D341Med (cell line): ENCODE results near the gene LHX4.
A peak's percentile ranks its signal among the peaks of the same experiment; 100 is the strongest.
"Not testable (repeated sequence)": the region's sequence is repeated elsewhere in the genome, so short reads cannot be mapped to it uniquely, and the experiment has no call there.

Experiments
- DNase-seq: peaks from one replicate; pipeline ENCODE4 v3.0.0; 2012; ENCODE audit warnings: low spot score

The LHX4 gene

GRCh38 chr1:180197231-180197630 lies 32.8 kb upstream of the LHX4 start:
- no peak for DNase-seq

DNA sequence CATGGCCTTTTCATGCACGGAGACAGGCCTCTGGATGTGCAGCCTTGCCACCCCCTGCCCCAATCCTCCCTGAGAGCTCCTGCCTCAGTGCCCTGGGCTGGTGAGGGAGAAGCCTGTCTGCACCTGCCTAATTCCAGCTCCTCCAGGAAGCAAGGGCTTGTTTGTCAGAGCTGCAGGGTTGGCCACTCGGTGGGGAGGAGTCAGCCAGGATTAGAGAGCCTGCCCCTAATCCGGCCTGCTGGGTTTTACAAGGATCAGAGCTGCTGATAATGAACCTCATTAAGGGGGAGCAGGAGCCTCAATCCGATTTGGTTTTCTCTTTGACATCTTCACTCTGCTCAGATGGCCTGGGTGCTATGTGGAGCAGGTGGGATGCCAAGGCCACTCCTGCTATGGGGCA lies 31.9 kb upstream of the LHX4 start:
- DNase-seq, result peak; percentile 95

- DNase-seq, result no peak
Observed at GRCh38 chr1:180198611-180199010, 31.5 kb upstream of the LHX4 start.

DNA sequence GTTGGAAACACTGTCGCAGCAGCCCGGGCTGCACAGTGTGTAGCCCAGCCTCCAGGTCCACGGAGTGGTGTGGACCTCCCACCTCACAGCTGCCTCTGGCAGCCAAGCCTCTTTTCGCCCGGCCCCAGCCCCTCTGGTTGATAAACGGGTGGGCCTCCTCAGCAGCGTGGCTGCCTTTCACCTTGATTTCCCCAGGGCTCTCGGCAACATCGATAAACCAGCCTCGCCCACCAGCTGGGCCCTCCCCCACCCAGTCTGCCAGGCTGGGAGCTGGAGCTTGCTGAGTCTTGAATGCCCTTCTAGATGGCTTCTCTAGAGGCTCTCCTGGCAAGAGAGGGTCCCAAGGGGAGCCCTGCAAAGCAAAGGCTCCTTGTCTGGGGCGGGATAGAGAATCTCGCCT lies 31.0 kb upstream of the LHX4 start:
- peak; percentile 92 for DNase-seq

- DNase-seq, result no peak
Observed at GRCh38 chr1:180201451-180202200, 28.4 kb upstream of the LHX4 start.

DNA sequence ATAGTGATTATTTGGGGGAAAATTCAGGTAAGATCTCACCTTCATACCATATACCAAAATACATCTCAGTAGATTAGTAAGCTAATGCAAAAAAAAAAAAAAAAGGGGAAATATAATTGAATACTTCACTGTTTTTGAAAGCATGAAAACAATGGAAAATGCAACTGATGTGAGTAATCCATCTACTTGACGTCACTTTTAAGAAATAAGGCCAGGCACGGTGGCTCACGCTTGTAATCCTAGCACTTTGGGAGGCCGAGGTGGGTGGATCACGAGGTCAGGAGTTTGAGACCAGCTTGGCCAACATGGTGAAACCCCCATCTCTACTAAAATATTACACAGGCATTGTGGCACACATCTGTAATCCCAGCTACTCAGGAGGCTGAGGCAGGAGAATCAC lies 27.5 kb upstream of the LHX4 start:
- not testable (repeated sequence) for DNase-seq

- no peak for DNase-seq
Observed at GRCh38 chr1:180204231-180204630, 25.8 kb upstream of the LHX4 start.

DNA sequence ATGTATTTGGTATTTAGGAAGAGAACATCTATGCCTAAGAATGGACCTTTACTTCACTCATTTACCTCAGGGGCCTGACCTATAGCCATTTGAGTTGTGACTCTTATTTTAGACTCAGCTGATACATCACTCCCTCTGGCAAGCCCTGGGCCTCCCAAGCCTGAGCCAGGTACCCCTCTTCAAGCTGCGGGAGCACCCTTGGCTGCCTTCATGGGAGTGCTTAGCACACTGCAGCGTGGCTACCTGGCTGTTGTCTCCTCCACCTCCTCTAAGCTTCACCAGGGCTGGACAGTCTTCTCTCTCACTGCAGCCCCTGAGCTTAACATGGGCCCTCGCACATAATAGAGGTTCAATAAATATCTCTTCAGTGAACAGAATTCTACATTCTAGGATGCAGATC lies 23.5 kb upstream of the LHX4 start:
- no peak for DNase-seq

DNA sequence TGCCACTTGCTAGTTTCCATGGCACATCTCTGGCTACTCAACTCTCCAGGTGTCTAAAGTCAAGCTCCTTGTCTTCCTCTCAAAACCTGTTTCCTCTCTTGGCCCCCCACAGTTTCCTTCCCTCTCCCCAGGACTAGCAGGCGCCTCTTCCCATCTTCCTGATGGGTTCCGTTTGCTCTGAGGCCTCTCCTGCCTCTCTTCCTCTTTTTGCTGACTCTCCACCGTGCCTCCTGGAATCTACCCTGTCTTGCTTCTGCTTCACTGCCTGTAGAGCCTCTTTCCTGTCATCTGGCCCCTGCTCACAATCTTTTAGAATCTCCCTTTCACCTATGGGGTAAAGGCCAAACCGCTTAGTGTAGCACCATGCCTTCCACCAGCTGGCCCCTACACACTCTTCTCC lies 21.8 kb upstream of the LHX4 start:
- DNase-seq, result no peak

DNA sequence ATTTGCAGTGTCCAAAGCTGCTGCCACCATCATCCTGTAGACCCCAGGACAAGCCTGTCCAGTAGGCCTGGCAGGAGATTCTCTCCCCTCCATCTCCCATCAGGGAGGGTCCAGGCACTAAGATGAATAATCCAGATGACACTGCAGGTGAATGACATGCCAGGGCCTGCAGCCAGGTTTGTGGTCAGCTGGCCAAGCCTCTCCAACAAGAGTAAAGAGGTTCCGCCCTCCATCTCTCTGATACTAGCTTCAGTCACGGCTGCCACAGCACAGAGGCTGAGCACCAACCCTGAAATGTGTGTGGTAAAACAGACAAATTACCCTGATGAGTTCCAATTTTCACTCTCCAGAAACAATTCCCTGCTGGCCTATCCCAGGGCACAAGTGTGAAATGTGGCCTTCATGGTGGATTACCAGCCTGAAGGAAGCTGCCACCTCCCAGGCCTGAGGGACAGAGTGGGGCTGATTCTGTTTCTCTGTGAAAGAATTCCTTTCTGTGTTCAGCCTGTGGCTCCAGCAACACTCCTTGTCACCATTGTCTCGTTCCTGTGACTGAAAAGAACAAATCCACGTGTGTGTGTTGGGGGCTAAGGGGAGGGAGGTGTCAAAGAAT lies 19.9 kb upstream of the LHX4 start:
- DNase-seq, result no peak

DNA sequence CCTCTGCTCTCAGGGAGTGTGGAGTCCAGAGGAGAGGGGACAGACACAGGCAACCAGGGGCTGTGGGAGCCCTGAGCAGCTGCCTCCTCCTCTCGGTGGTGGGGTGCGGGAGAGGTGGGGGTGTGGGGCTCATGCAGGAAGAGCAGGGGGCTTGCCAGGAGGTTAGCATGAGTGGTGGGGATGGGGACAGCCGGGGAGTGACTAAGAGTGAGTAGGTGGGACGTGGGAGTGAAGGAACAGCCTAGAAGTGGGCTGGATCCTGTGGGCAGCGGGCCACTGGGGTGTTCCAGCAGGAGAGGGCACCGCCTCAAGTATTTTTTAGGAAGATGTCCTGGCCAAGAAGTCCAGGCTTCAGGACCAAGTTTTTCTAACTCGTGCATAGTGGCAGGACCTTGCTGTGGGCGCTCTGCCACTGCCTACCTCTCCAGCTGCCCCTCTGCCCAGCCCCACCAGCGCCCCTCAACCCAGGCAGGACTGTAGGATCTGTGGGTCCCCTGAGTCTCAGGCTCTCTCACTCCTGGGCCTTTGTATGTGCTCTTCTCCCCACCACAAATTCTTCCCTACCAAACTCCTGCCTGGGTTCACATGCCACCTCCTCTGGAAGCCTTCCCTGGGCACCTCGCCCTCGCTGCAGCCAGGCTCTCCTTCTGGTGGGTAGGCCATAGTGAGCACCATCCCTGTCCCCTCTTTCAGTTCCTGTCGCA lies 18.8 kb upstream of the LHX4 start:
- no peak for DNase-seq

DNA sequence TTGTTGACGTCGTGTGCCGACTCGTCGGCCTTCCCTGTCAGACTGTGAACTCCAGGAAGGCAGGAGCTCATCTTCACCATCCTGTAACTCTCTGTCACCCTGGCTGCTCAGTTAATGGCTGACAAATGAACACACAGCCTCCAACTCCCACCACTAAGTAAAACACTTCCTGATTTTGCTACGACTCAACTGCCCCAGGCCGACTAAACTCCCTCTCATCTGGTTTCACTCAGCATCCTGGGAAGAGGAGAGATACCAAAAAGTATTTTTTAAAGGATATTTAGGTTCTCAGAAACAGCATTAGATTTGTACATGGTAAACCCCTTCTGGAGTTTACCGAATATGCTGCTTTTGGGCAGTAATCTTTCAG lies 18.2 kb upstream of the LHX4 start:
- DNase-seq, result no peak

DNA sequence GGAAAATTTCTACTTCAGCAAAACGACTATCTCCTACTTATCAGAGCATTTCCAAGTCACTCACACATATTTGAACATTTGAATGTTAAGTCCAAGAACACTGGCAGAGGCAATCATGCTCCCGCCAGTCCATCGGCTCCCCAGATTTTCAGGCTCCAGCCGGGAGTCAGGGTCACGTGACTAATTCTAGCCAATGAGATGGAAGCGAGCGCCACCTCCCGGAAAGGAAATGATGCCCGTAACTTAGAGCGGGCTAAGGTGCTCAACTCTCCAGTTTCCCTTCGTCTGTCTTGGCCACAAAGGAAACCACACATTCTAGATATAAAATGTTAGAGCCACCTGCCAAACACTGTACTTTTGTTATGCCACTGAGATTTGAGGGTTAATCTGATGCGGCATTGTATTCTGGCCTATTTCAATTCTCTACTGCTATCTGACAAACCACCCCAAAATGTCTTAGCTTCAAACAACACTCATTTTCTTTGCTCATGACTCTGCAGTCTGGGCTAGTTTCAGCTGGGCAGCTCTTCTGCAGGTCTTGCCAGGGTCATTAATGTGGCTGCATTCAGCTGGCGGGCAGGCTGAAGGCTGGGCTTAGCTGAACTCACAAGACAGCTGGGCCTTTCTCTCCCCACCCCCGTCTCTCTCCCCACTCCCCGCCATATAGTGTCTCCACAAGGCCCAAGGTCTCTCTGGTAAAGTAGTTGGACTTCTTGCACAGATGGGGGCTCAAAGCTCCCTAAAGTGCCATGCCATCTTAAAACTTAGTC lies 16.5 kb upstream of the LHX4 start:
- no peak for DNase-seq

DNA sequence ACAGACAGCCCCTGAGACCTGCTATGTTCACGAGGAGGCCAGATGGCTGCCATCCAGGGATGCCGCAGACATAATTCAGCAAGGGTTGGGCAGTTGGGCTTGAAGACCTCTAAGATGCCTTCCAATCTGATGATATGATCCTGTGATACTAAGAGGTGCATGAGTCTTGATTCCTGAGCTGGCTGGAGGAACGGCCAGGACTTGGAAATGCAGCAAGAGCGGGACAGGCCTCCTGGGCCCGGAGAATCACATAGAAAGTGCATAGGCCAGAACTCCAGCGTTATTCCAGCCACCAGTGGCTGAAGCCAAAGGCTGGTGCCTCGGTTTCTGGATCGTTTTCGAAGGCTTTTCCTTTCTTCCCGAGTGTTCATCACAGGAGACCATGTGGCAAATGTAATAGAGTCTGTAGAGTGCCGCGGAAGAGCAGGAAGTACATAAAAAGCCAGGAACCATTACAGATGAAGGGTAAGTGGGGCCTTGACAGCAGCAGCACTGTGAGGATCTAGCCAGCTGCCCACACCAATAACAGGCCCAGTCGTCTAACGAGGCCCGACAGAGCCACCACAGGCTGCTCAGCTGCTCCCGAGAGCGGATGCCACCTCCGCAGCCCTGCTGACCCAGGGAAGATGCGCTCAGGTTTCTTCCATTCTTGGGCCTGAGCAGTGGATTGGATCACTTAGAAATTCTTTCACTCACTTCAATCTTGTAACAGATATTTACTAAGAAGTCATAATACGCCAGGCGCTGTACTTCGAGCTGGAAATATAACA lies 14.0 kb upstream of the LHX4 start:
- no peak for DNase-seq

- no peak for DNase-seq
Observed at GRCh38 chr1:180217006-180217405, 13.1 kb upstream of the LHX4 start.

- DNase-seq, result no peak
Observed at GRCh38 chr1:180218806-180219765, 11.0 kb upstream of the LHX4 start.

- DNase-seq, result no peak
Observed at GRCh38 chr1:180219776-180220175, 10.3 kb upstream of the LHX4 start.

DNA sequence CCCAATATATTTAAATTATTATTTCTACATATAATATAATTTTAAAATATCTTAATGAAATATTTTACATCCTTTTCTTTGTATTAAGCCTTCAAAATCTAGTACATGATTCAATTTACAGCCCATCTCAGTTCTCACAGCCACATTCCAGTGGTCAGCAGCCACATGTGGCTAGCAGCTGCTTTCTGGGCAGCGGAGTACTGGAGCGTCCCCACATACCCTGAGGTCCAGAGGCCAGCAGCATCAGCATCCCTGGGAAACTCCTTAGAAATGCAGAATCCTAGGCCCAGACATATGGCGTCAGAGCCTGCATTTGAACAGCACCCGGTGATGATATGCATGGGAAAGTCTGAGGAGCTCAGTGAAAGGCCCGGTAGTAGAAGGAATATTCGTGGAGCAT lies 8.6 kb upstream of the LHX4 start:
- DNase-seq, result no peak

GRCh38 chr1:180224902-180225301 lies 5.2 kb upstream of the LHX4 start:
- no peak for DNase-seq

GRCh38 chr1:180225403-180225802 lies 4.7 kb upstream of the LHX4 start:
- no peak for DNase-seq
